HepG2 (cell line): ENCODE results near the gene NAV2. TPM values are rescaled to one million over a fixed set of nuclear protein-coding genes. Genes with fewer than 3 reads are reported as not detected.
A peak's percentile ranks its signal among the peaks of the same experiment; 100 is the strongest.

ENCODE experiments used
- ATF7-NPFF ChIP-seq: sonication (generic); formaldehyde crosslinking; IDR thresholded peaks from 2 replicates; pipeline ENCODE4 v1.8.1; 2023; ENCODE audit warnings: mild to moderate bottlenecking, low read depth, missing genetic modification reagents, moderate library complexity
- CC2D1A ChIP-seq: sonication (generic); formaldehyde crosslinking; IDR thresholded peaks from 2 replicates; pipeline ENCODE4 v1.8.1; 2023; ENCODE audit warnings: mild to moderate bottlenecking, missing genetic modification reagents
- NCOA5 ChIP-seq: sonication (generic); formaldehyde crosslinking; IDR thresholded peaks from 2 replicates; pipeline ENCODE4 v1.4.0; 2020; ENCODE audit warnings: missing genetic modification reagents
- NFIB ChIP-seq: sonication (generic); formaldehyde crosslinking; IDR thresholded peaks from 2 replicates; pipeline ENCODE4 v1.9.0; 2021; ENCODE audit warnings: missing genetic modification reagents, mild to moderate bottlenecking, borderline replicate concordance
- PHF21A ChIP-seq: sonication (generic); formaldehyde crosslinking; IDR thresholded peaks from 2 replicates; pipeline ENCODE4 v1.5.0; 2020; ENCODE audit warnings: mild to moderate bottlenecking, missing genetic modification reagents
- PPARG ChIP-seq: conservative IDR thresholded peaks from 2 replicates; pipeline ENCODE4 v1.6.1; 2016; ENCODE audit warnings: missing biosample characterization, missing genetic modification reagents
- SOX5 ChIP-seq: IDR thresholded peaks from 2 replicates; pipeline ENCODE4 v1.6.1; 2016; ENCODE audit warnings: borderline replicate concordance
- ZBTB7A ChIP-seq: sonication (generic); formaldehyde crosslinking; IDR thresholded peaks from 2 replicates; pipeline ENCODE4 v1.8.0; 2022; ENCODE audit warnings: mild to moderate bottlenecking, missing genetic modification reagents
- ZFP41 ChIP-seq: sonication (generic); formaldehyde crosslinking; IDR thresholded peaks from 2 replicates; pipeline ENCODE4 v1.4.0; 2020; ENCODE audit warnings: mild to moderate bottlenecking, missing genetic modification reagents, borderline replicate concordance
- ZNF121 ChIP-seq: sonication (generic); formaldehyde crosslinking; IDR thresholded peaks from 2 replicates; pipeline ENCODE4 v1.5.0; 2020; ENCODE audit warnings: mild to moderate bottlenecking, missing genetic modification reagents
- ZNF232 ChIP-seq: sonication (generic); formaldehyde crosslinking; IDR thresholded peaks from 2 replicates; pipeline ENCODE4 v1.4.0; 2020; ENCODE audit warnings: missing genetic modification reagents, borderline replicate concordance
- ZNF234 ChIP-seq: sonication (generic); formaldehyde crosslinking; conservative IDR thresholded peaks from 2 replicates; pipeline ENCODE4 v1.5.1; 2020; ENCODE audit warnings: mild to moderate bottlenecking, missing genetic modification reagents
- ZNF337 ChIP-seq: sonication (generic); formaldehyde crosslinking; IDR thresholded peaks from 2 replicates; pipeline ENCODE4 v1.5.1; 2020; ENCODE audit warnings: missing genetic modification reagents, low read depth, mild to moderate bottlenecking, borderline replicate concordance
- ZNF430 ChIP-seq: sonication (generic); formaldehyde crosslinking; IDR thresholded peaks from 2 replicates; pipeline ENCODE4 v1.9.0; 2021; ENCODE audit warnings: mild to moderate bottlenecking, missing genetic modification reagents
- ZNF510 ChIP-seq: sonication (generic); formaldehyde crosslinking; IDR thresholded peaks from 2 replicates; pipeline ENCODE4 v1.4.0; 2020; ENCODE audit warnings: low read depth, mild to moderate bottlenecking, missing genetic modification reagents
- ZSCAN22 ChIP-seq: sonication (generic); formaldehyde crosslinking; IDR thresholded peaks from 2 replicates; pipeline ENCODE4 v1.4.0; 2020; ENCODE audit warnings: mild to moderate bottlenecking, missing genetic modification reagents
- polyA plus RNA-seq, 8 experiments: library from polyadenylated mRNA; depleted of rRNA in 3 of 8; stranded (reverse) in 7 of 8; unstranded in 1 of 8; fragments of >200 nt; fragmentation: Illumina TruSeq in 4 of 8; extraction: Trizol in 4 of 8; gene quantifications; 2 replicates each; pipeline versions ENCODE4 v1.2.1 to v1.2.3, GENCODE V29; 2011 to 2016; ENCODE audit warnings: low read depth in 4 of 8, missing spikeins in 1 of 8, mixed read lengths in 1 of 8; ENCODE audit not compliant: insufficient read depth in 1 of 8
- total RNA-seq, 5 experiments: library from RNA; depleted of rRNA; stranded (reverse); fragments of >200 nt; fragmentation: Illumina TruSeq; extraction: Trizol; gene quantifications; 2 replicates each; pipeline ENCODE4 v1.2.3, GENCODE V29; 2016; ENCODE audit warnings: low read depth in 1 of 5
- TF ChIP-seq, protein P1 (sequence below): sonication (generic); formaldehyde crosslinking; IDR thresholded peaks from 2 replicates; pipeline ENCODE4 v1.8.1; 2022; ENCODE audit warnings: low read depth, mild to moderate bottlenecking, missing genetic modification reagents
- TF ChIP-seq, protein P2 (sequence below): IDR thresholded peaks from 2 replicates; pipeline ENCODE4 v1.4.0; 2020; ENCODE audit warnings: mild to moderate bottlenecking, missing genetic modification reagents
- TF ChIP-seq, protein P3 (sequence below): sonication (generic); formaldehyde crosslinking; IDR thresholded peaks from 2 replicates; pipeline ENCODE4 v1.4.0; 2020; ENCODE audit warnings: mild to moderate bottlenecking, low read depth, missing genetic modification reagents
- TF ChIP-seq, protein P4 (sequence below): sonication (generic); formaldehyde crosslinking; IDR thresholded peaks from 2 replicates; pipeline ENCODE4 v1.4.0; 2020; ENCODE audit warnings: missing genetic modification reagents
- TF ChIP-seq, protein P5 (sequence below): sonication (generic); formaldehyde crosslinking; IDR thresholded peaks from 2 replicates; pipeline ENCODE4 v1.5.0; 2020; ENCODE audit warnings: missing genetic modification reagents

NAV2 gene
- total and polyA plus RNA-seq, 2 of the 13 experiments (the other 11 are each of a cell fraction or from before 2014, with no cell fraction given), result 9.3 to 34.6 TPM

DNA sequence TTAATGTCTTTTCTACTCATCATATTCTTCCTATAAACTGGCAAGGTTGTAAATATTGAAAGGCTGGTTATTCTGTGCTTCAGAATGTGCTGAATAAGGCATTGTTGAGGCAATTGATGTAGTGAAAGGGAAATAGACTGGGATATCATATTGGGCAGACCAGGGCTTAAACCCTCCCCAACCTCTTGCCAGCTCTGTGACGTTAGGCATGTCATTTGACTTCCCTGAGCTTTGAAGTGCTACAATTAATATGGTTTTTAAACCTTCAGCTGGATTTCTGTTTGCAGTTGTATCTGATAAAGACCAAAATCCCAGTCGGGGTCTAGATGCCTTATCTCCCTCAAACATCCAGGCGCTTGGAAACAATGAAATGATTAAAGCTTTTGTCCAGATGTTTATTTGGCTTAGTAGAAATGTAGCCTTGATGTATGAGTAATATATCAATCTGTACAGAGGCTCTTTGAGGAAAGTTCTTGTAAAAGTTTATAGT is 239.5 kb downstream of the NAV2 start (continued):
- TF ChIP-seq, protein P1, sequence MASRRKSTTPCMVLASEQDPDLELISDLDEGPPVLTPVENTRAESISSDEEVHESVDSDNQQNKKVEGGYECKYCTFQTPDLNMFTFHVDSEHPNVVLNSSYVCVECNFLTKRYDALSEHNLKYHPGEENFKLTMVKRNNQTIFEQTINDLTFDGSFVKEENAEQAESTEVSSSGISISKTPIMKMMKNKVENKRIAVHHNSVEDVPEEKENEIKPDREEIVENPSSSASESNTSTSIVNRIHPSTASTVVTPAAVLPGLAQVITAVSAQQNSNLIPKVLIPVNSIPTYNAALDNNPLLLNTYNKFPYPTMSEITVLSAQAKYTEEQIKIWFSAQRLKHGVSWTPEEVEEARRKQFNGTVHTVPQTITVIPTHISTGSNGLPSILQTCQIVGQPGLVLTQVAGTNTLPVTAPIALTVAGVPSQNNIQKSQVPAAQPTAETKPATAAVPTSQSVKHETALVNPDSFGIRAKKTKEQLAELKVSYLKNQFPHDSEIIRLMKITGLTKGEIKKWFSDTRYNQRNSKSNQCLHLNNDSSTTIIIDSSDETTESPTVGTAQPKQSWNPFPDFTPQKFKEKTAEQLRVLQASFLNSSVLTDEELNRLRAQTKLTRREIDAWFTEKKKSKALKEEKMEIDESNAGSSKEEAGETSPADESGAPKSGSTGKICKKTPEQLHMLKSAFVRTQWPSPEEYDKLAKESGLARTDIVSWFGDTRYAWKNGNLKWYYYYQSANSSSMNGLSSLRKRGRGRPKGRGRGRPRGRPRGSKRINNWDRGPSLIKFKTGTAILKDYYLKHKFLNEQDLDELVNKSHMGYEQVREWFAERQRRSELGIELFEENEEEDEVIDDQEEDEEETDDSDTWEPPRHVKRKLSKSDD (CRISPR knock-in tag), result no peak
- TF ChIP-seq ZFP41 (CRISPR knock-in tag), result no peak
- TF ChIP-seq, protein P2, sequence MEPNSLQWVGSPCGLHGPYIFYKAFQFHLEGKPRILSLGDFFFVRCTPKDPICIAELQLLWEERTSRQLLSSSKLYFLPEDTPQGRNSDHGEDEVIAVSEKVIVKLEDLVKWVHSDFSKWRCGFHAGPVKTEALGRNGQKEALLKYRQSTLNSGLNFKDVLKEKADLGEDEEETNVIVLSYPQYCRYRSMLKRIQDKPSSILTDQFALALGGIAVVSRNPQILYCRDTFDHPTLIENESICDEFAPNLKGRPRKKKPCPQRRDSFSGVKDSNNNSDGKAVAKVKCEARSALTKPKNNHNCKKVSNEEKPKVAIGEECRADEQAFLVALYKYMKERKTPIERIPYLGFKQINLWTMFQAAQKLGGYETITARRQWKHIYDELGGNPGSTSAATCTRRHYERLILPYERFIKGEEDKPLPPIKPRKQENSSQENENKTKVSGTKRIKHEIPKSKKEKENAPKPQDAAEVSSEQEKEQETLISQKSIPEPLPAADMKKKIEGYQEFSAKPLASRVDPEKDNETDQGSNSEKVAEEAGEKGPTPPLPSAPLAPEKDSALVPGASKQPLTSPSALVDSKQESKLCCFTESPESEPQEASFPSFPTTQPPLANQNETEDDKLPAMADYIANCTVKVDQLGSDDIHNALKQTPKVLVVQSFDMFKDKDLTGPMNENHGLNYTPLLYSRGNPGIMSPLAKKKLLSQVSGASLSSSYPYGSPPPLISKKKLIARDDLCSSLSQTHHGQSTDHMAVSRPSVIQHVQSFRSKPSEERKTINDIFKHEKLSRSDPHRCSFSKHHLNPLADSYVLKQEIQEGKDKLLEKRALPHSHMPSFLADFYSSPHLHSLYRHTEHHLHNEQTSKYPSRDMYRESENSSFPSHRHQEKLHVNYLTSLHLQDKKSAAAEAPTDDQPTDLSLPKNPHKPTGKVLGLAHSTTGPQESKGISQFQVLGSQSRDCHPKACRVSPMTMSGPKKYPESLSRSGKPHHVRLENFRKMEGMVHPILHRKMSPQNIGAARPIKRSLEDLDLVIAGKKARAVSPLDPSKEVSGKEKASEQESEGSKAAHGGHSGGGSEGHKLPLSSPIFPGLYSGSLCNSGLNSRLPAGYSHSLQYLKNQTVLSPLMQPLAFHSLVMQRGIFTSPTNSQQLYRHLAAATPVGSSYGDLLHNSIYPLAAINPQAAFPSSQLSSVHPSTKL (CRISPR knock-in tag), result peak; percentile 67; the same call in 1 of the 2 replicates
- no peak for TF ChIP-seq NCOA5 (CRISPR knock-in tag)
- TF ChIP-seq, protein P3, sequence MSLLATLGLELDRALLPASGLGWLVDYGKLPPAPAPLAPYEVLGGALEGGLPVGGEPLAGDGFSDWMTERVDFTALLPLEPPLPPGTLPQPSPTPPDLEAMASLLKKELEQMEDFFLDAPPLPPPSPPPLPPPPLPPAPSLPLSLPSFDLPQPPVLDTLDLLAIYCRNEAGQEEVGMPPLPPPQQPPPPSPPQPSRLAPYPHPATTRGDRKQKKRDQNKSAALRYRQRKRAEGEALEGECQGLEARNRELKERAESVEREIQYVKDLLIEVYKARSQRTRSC (CRISPR knock-in tag), result no peak
- TF ChIP-seq NFIB (CRISPR knock-in tag), result no peak
- no peak for TF ChIP-seq ZSCAN22
- TF ChIP-seq CC2D1A (CRISPR knock-in tag), result no peak
- TF ChIP-seq, protein P4, sequence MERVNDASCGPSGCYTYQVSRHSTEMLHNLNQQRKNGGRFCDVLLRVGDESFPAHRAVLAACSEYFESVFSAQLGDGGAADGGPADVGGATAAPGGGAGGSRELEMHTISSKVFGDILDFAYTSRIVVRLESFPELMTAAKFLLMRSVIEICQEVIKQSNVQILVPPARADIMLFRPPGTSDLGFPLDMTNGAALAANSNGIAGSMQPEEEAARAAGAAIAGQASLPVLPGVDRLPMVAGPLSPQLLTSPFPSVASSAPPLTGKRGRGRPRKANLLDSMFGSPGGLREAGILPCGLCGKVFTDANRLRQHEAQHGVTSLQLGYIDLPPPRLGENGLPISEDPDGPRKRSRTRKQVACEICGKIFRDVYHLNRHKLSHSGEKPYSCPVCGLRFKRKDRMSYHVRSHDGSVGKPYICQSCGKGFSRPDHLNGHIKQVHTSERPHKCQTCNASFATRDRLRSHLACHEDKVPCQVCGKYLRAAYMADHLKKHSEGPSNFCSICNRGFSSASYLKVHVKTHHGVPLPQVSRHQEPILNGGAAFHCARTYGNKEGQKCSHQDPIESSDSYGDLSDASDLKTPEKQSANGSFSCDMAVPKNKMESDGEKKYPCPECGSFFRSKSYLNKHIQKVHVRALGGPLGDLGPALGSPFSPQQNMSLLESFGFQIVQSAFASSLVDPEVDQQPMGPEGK (CRISPR knock-in tag), result no peak
- TF ChIP-seq ZNF234 (CRISPR knock-in tag), result no peak
- TF ChIP-seq ZNF510, result 0 out of 2 replicates have a peak, but pooled peaks have one; percentile 10
- no peak for TF ChIP-seq ATF7-NPFF (CRISPR knock-in tag)
- no peak for TF ChIP-seq PPARG (CRISPR knock-in tag)
- TF ChIP-seq ZBTB7A, result no peak
- TF ChIP-seq ZNF121, result no peak
- TF ChIP-seq ZNF337 (CRISPR knock-in tag), result no peak
- no peak for TF ChIP-seq ZNF430 (CRISPR knock-in tag)
- TF ChIP-seq PHF21A, result peak; percentile 46; the same call in 1 of the 2 replicates
- peak; percentile 95 for TF ChIP-seq SOX5
- TF ChIP-seq, protein P5, sequence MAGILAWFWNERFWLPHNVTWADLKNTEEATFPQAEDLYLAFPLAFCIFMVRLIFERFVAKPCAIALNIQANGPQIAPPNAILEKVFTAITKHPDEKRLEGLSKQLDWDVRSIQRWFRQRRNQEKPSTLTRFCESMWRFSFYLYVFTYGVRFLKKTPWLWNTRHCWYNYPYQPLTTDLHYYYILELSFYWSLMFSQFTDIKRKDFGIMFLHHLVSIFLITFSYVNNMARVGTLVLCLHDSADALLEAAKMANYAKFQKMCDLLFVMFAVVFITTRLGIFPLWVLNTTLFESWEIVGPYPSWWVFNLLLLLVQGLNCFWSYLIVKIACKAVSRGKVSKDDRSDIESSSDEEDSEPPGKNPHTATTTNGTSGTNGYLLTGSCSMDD (CRISPR knock-in tag), result no peak
- no peak for TF ChIP-seq ZNF232
